Caco-2 (cell line): Measurements from ENCODE around the gene SPECC1. TPM values are rescaled to one million over a fixed set of nuclear protein-coding genes. Genes with fewer than 3 reads are reported as not detected.

Source experiments
- BruUV-seq: library from RNA; stranded (reverse); fragments of 400-500 nt; replicated peaks from 2 replicates; lab custom pipeline; 2021; lab: Mats Ljungman, UMichigan
- CTCF ChIA-PET: fragments of 300-600 bp; sonication (Branson Sonifier 250); formaldehyde crosslinking; loops from one replicate; lab custom pipeline; 2022; ENCODE audit warnings: antibody characterized with exemption; lab: Charles Lee
- POLR2A ChIA-PET: fragments of 300-600 bp; sonication (Branson Sonifier 250); formaldehyde crosslinking; loops from one replicate; lab custom pipeline; 2022; ENCODE audit warnings: antibody characterized with exemption; lab: Charles Lee
- DNase-seq, 2 experiments: peaks; one replicate each; pipeline versions ENCODE4 v3.0.0 to v3.0.0-alpha.2; 2020 to 2022
- H3K27me3 ChIP-seq: replicated peaks from 2 replicates; pipeline ENCODE4 v1.6.0; 2011; ENCODE audit warnings: low read length; ENCODE audit not compliant: control insufficient read depth, insufficient read depth
- H3K36me3 ChIP-seq: 2 replicates; pipeline ENCODE4 v1.5.1; 2011; ENCODE audit warnings: low read length; ENCODE audit not compliant: control insufficient read depth, insufficient read depth
- H3K4me1 ChIP-seq: fragments of 250-450 bp; sonication (Bioruptor Pico); 2 replicates; pipeline ENCODE4 v1.5.1; 2020; ENCODE audit warnings: mild to moderate bottlenecking
- H3K4me3 ChIP-seq: 2 replicates; pipeline ENCODE4 v1.5.1; 2011; ENCODE audit warnings: low read depth, mild to moderate bottlenecking, control low read depth, low read length
- H3K9me3 ChIP-seq: fragments of 250-450 bp; sonication (Bioruptor Pico); 2 replicates; pipeline ENCODE4 v1.5.1; 2020; ENCODE audit warnings: mild to moderate bottlenecking, moderate library complexity
- H3K27ac Mint-ChIP-seq: one replicate; pipeline ENCODE4 v1.8.0; 2022; ENCODE audit warnings: mixed read lengths; ENCODE audit not compliant: unreplicated experiment
- H3K27me3 Mint-ChIP-seq: one replicate; pipeline ENCODE4 v1.8.0; 2022; ENCODE audit warnings: mixed read lengths; ENCODE audit not compliant: insufficient read depth, unreplicated experiment
- H3K36me3 Mint-ChIP-seq: one replicate; pipeline ENCODE4 v1.8.0; 2022; ENCODE audit warnings: mild to moderate bottlenecking, mixed read lengths; ENCODE audit not compliant: insufficient read depth, unreplicated experiment
- H3K4me1 Mint-ChIP-seq: one replicate; pipeline ENCODE4 v1.8.0; 2022; ENCODE audit warnings: low read depth, mixed read lengths; ENCODE audit not compliant: unreplicated experiment
- H3K4me3 Mint-ChIP-seq: one replicate; pipeline ENCODE4 v1.8.0; 2022; ENCODE audit warnings: mild to moderate bottlenecking, moderate library complexity, mixed read lengths; ENCODE audit not compliant: unreplicated experiment
- H3K9me3 Mint-ChIP-seq: one replicate; pipeline ENCODE4 v1.8.0; 2022; ENCODE audit warnings: mixed read lengths; ENCODE audit not compliant: unreplicated experiment
- CTCF ChIP-seq, 2 experiments: fragments of 200-600 bp in 1 of 2; IDR thresholded peaks; 1 replicate in 1 of 2; 2 replicates in 1 of 2; pipeline versions ENCODE4 v1.5.1 to v1.8.0; 2011 to 2022; ENCODE audit warnings: antibody characterized with exemption in 1 of 2, control low read depth in 1 of 2, inconsistent platforms in 1 of 2, low read depth in 1 of 2, low read length in 1 of 2, mild to moderate bottlenecking in 1 of 2, moderate library complexity in 1 of 2; ENCODE audit not compliant: insufficient read depth in 1 of 2, severe bottlenecking in 1 of 2, unreplicated experiment in 1 of 2
- intact Hi-C: fragments of 100-400 bp; cut with micrococcal nuclease; formaldehyde crosslinking; loops from one replicate; pipeline ENCODE4 v1.10.0; 2022; ENCODE audit not compliant: unreplicated experiment
- total RNA-seq: library from RNA; stranded (reverse); gene quantifications from 2 replicates; pipeline ENCODE4 v1.2.3, GENCODE V29; 2022

SPECC1 gene
- total RNA-seq, 1 experiment from 2014 or later = 123 TPM

GRCh38 chr17:20008242-20009051 lies 712 bp upstream of the SPECC1 start:
- TF ChIP-seq CTCF (IDR thresholded peaks at IDR 0.05; ENCODE audit: insufficient read depth in 1 of 2, low read depth in 1 of 2, low read length in 1 of 2, severe bottlenecking in 1 of 2, unreplicated experiment in 1 of 2) = no peak
- Mint-ChIP-seq H3K4me1 (peaks cover 17% of the 10 kb centered on the region), H3K36me3 (no peaks in the 10 kb centered on the region), H3K27ac (no peak overlapping the region), H3K9me3 (no peaks in the 10 kb centered on the region), H3K4me3 (peak overlapping the region; percentile 96), H3K27me3 (peaks cover 34% of the 10 kb centered on the region)
- no TSS peak for BruUV-seq
- H3K9me3 ChIP-seq = no peaks in the 10 kb centered on the region
- intact Hi-C loops = loop anchor here (1.0 to 5.0 kb wide), 2 partner anchors 16 to 94 kb away; no protein-coding TSS in a partner anchor
- no peaks in the 10 kb centered on the region; the same call in 1 of the 2 replicates for H3K4me1 ChIP-seq
- peaks cover 2% of the 10 kb centered on the region for H3K27me3 ChIP-seq
- peak overlapping the region; percentile 72 for H3K4me3 ChIP-seq
- POLR2A ChIA-PET = interaction anchor here (0.7 kb wide), 1 partner anchor 30 kb away, joined by 4 read pairs; no protein-coding TSS in a partner anchor
- DNase-seq = peak in 1 of 2 experiments; percentile 48
- CTCF ChIA-PET = interaction anchor here (0.8 to 2.7 kb wide), 5 partner anchors 11 to 87 kb away, joined by 3 to 60 read pairs (median 3); no protein-coding TSS in a partner anchor
- no peaks in the 10 kb centered on the region for H3K36me3 ChIP-seq

- H3K36me3 Mint-ChIP-seq = no peaks in the 10 kb centered on the region
- Histone ChIP-seq H3K9me3 (no peaks in the 10 kb centered on the region), H3K36me3 (no peaks in the 10 kb centered on the region), H3K4me3 (peak overlapping the region; percentile 72), H3K27me3 (peaks cover 2% of the 10 kb centered on the region), H3K4me1 (no peaks in the 10 kb centered on the region; the same call in 1 of the 2 replicates)
- no peak for DNase-seq
- peak in 1 of 2 experiments; percentile 75 for TF ChIP-seq CTCF (IDR thresholded peaks at IDR 0.05; ENCODE audit: insufficient read depth in 1 of 2, low read depth in 1 of 2, low read length in 1 of 2, severe bottlenecking in 1 of 2, unreplicated experiment in 1 of 2)
- no TSS peak for BruUV-seq
- CTCF ChIA-PET = interaction anchor here (0.8 to 2.7 kb wide), 5 partner anchors 11 to 87 kb away, joined by 3 to 60 read pairs (median 3); no protein-coding TSS in a partner anchor
- POLR2A ChIA-PET = interaction anchor here (0.7 kb wide), 1 partner anchor 31 kb away, joined by 4 read pairs; no protein-coding TSS in a partner anchor
- H3K9me3 Mint-ChIP-seq = no peaks in the 10 kb centered on the region
- H3K4me1 Mint-ChIP-seq = peaks cover 17% of the 10 kb centered on the region
- H3K27ac Mint-ChIP-seq = no peak overlapping the region
- peak overlapping the region; percentile 96 for H3K4me3 Mint-ChIP-seq
- intact Hi-C loops = loop anchor here (1.0 to 5.0 kb wide), 2 partner anchors 17 to 93 kb away; no protein-coding TSS in a partner anchor
- peaks cover 38% of the 10 kb centered on the region for H3K27me3 Mint-ChIP-seq
These were observed 182 bp upstream of the SPECC1 start for GRCh38 chr17:20009052-20009301.

GRCh38 chr17:20010099-20010863 lies 1.1 kb downstream of the SPECC1 start:
- H3K4me1 ChIP-seq = no peaks in the 10 kb centered on the region; the same call in 1 of the 2 replicates
- intact Hi-C loops = no loop called here
- POLR2A ChIA-PET = interaction anchor here (0.7 to 0.8 kb wide), 3 partner anchors 17 to 416 kb away, joined by 3 to 11 read pairs (median 7); no protein-coding TSS in a partner anchor
- H3K27me3 ChIP-seq = peaks cover 2% of the 10 kb centered on the region
- H3K4me3 Mint-ChIP-seq = peak overlapping the region; percentile 96
- peaks cover 38% of the 10 kb centered on the region for H3K27me3 Mint-ChIP-seq
- no peaks in the 10 kb centered on the region for H3K9me3 ChIP-seq
- peak; percentile 37 to 63 for TF ChIP-seq CTCF (IDR thresholded peaks at IDR 0.05; ENCODE audit: insufficient read depth in 1 of 2, low read depth in 1 of 2, low read length in 1 of 2, severe bottlenecking in 1 of 2, unreplicated experiment in 1 of 2)
- H3K9me3 Mint-ChIP-seq = no peaks in the 10 kb centered on the region
- H3K4me3 ChIP-seq = peak overlapping the region; percentile 72
- no peak overlapping the region for H3K27ac Mint-ChIP-seq
- CTCF ChIA-PET = interaction anchor here (0.5 to 2.7 kb wide), 9 partner anchors 9 to 911 kb away, joined by 3 to 60 read pairs (median 3); no protein-coding TSS in a partner anchor
- DNase-seq = peak in 1 of 2 experiments; percentile 49
- BruUV-seq = no TSS peak
- H3K4me1 Mint-ChIP-seq = peaks cover 17% of the 10 kb centered on the region
- no peaks in the 10 kb centered on the region for H3K36me3 ChIP-seq
- no peaks in the 10 kb centered on the region for H3K36me3 Mint-ChIP-seq
